Dedifferentiated amniotic fluid mesenchymal stem cell (primary cell): ENCODE results near the gene NELFA.

Source experiments
- DNase-seq: peaks from one replicate; pipeline ENCODE4 v3.0.0-alpha.2; 2016; ENCODE audit errors: extremely low spot score

The NELFA gene

GRCh38 chr4:1964971-1965370, 43.8 kb downstream of the NELFA start:
- DNase-seq, result no peak

- DNase-seq, result no peak
Observed at GRCh38 chr4:1964443-1964842, 44.3 kb downstream of the NELFA start.

DNA sequence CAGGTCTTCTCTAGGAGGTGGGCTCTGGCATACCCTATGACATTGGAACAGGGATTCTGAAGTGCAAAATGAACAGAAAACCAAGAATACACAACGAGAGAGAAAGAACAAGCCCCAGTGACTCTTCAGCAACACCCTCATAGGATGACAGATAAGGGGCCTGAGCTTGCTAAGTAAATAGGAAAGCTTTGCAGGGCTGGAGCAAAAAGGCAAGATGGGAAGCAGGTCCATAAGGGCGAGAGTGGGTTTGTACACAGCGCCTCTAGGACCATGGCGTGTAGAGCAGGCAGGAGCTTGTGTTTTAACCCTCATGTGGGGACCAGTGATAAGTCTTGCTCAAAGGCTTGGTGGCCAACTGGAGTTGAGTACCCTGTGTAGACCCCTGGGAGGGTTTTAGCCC, 45.8 kb downstream of the NELFA start:
- no peak for DNase-seq

- no peak for DNase-seq
Observed at GRCh38 chr4:1961563-1961962, 47.2 kb downstream of the NELFA start.

GRCh38 chr4:1961038-1961437, 47.7 kb downstream of the NELFA start:
- no peak for DNase-seq

GRCh38 chr4:1960170-1960825, 48.5 kb downstream of the NELFA start:
- no peak for DNase-seq

GRCh38 chr4:1959104-1959384, 49.7 kb downstream of the NELFA start:
- DNase-seq, result no peak

- DNase-seq, result no peak
Observed at GRCh38 chr4:1958276-1959103, 50.3 kb downstream of the NELFA start.

DNA sequence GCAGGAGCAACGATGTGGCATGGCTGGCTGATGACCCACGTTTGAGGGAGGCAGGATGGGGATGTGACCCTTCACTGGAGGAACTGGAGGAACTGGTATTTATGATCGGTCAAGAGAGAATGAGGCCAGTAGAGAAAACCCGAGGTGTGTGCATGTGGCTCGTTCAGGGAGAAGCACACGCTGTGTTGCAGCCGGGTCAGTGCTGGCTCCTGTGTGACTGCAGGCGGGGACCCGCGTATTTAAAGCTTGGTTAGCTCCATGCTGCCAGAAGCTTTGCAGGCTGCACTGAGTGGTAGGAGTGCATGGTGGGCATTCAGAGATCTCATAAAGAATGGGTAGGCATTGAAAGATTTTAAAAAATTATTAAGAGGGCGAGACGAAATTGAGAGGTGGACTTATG, 52.1 kb downstream of the NELFA start:
- no peak for DNase-seq

DNA sequence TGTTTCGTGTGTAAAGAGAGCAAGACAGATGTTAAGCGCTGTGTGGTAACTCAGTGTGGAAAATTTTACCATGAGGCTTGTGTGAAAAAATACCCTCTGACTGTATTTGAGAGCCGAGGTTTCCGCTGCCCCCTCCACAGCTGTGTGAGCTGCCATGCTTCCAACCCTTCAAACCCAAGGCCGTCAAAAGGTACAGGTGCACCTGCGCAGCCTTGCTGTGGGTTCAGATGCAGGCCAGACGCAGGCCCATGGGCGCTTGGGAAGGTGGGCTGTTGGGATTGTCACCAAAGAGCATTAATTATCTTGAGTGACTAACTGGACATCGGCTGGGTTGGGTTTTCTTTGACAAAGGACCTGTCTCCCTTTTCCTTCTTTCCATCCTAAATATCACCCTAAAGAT, 55.4 kb downstream of the NELFA start:
- no peak for DNase-seq

DNA sequence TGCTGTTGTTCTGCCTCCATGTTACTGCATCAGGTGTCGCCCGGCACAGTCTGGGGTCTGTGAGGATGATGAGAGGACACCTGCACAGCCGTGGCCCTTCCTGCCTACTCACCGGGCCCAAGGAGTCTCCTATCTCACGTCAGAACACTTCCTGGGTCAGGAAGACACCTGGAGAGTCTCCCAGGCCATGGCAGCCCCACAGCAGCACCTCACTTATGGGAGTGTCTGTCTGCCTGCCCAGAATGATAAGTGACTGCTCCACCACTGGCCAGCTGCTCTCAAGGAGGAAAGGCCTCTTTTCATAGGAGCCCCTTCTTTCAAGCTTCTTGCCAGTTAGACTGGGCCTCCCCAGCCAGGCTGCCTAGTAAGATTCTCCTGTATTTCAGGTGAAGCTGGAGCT, 56.1 kb downstream of the NELFA start:
- DNase-seq, result no peak

GRCh38 chr4:1952058-1952700, 56.6 kb downstream of the NELFA start:
- DNase-seq, result no peak

DNA sequence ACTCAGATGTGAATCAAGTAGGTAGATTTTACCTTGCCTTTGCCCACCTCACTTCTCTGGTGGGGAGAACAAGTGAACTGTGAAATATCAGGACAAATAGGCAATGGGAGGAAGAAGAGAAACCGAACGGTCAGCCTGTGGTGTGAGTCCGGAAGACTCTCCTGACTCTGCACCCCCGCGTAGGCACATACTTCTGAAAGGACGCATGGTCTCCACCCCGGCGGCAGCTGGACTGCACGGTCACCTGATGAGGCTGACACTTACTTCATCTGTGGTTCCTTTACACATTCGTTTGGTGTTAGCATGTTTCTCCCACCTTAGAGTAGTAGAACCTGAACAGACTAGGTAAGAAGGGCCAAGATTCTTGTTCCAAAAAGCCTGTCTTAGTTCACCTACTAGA, 58.4 kb downstream of the NELFA start:
- no peak for DNase-seq

GRCh38 chr4:1948892-1949436, 59.8 kb downstream of the NELFA start:
- DNase-seq, result no peak

DNA sequence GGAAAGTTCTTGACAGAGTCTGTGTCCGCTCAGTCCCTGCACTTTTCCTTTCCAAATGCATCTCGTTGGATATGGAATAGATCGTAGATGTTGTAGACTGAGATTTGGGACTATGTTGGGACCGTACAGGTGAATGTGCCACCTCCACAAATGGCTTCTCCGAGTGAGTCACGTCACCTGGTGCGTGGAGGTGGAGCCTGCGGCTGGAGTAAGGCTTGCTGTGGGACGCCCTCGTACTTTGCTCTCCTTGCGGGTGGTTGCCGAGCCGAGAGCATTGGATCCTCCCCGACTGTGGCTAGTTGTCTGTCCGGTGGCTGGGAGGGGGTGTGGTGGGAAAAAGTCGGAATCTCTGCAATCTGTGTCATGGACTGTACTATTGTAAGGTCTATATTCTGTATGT, 60.5 kb downstream of the NELFA start:
- DNase-seq, result no peak

- DNase-seq, result no peak
Observed at GRCh38 chr4:1945912-1946311, 62.9 kb downstream of the NELFA start.

GRCh38 chr4:1945124-1945895, 63.5 kb downstream of the NELFA start:
- no peak for DNase-seq

- DNase-seq, result no peak
Observed at GRCh38 chr4:1943928-1944327, 64.8 kb downstream of the NELFA start.

GRCh38 chr4:1940566-1940965, 68.2 kb downstream of the NELFA start:
- DNase-seq, result no peak

DNA sequence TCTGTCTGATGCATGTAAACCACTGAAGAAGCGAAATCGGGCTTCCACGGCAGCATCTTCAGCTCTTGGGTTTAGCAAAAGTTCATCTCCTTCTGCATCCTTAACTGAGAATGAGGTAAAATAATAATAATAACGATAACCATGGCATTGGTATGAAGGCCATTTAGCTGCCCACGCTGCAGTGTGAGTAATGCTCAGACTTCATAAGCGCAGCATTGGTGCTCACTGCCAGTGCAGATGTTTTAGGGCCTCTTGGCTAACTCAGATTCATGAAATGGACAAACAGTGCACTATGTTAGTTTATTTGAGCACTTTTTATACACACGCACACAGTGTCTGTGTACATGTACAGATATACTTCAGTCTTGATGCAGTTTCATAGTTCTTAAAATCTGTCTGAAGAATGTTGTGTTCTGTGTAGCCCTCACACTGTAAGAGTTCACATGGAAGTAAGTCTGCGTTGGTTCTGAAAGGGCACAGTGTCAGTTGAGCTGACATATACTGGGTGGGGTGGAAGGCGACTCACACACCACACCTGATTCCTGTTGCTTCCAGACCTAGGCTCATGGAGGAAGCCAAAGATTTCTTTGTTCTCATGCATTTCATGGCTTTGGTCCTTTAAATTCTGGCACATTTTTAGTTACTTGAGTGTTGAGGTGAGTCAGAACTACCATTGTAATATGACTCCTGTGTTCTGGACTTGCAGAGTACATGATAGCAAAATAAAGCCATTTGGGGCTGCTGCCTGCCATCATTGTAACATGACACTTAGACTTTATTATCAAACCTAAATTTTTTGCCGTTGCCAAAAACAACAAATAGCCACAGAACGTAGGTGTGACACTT, 68.9 kb downstream of the NELFA start:
- peak; percentile 82 for DNase-seq

DNA sequence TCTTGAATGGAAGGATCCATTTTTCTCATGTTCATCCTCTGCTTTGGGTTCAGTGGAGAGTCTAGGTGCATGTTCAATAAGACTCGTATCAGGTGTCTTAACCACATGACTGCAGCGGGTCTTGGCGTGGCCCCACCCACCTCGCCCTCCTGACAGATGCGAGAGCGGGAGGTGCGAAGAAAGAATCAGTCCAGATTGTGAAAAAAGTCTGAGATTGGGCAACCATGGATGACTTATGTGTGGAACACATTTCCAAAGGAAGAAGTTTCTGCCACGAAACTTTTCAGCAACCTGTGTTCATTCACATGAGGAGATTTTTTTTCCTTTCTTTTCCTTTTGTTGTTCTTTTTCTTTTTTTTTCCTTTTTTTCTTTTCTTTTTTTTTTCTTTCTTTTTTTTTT, 70.7 kb downstream of the NELFA start:
- DNase-seq, result no peak
